A673 (cell line): ENCODE data around the gene RAPGEF2. TPM values are rescaled to one million over a fixed set of nuclear protein-coding genes. Genes with fewer than 3 reads are reported as not detected.
A peak's percentile ranks its signal among the peaks of the same experiment; 100 is the strongest.

Experiments used
- BruUV-seq: library from RNA; stranded (reverse); fragments of 400-500 nt; replicated peaks from 2 replicates; lab custom pipeline; 2021; lab: Mats Ljungman, UMichigan
- CTCF ChIA-PET: fragments of 300-600 bp; sonication (Branson Sonifier 250); formaldehyde crosslinking; loops from one replicate; lab custom pipeline; 2022; ENCODE audit warnings: antibody characterized with exemption; lab: Charles Lee
- POLR2A ChIA-PET: fragments of 300-600 bp; sonication (Branson Sonifier 250); formaldehyde crosslinking; loops from one replicate; lab custom pipeline; 2022; ENCODE audit warnings: antibody characterized with exemption; ENCODE audit not compliant: low non-redundant PET; lab: Charles Lee
- DNase-seq: peaks from one replicate; pipeline ENCODE4 v3.0.0-alpha.2; 2015; ENCODE audit warnings: low spot score
- H3K27ac ChIP-seq: fragments of 200-600 bp; sonication (generic); 2 replicates; pipeline ENCODE4 v1.5.1; 2016; ENCODE audit warnings: mixed run types, low read depth, mild to moderate bottlenecking, mixed read lengths, antibody characterized with exemption, low read length; ENCODE audit not compliant: poor library complexity, severe bottlenecking
- H3K27me3 ChIP-seq: fragments of 200-600 bp; sonication (generic); replicated peaks from 2 replicates; pipeline ENCODE4 v1.6.1; 2017; ENCODE audit warnings: mixed run types, low read depth, mild to moderate bottlenecking, mixed read lengths, antibody characterized with exemption, low read length; ENCODE audit not compliant: insufficient read depth, poor library complexity
- H3K36me3 ChIP-seq: fragments of 200-600 bp; sonication (generic); 2 replicates; pipeline ENCODE4 v1.6.1; 2016; ENCODE audit warnings: mixed run types, mild to moderate bottlenecking, mixed read lengths, antibody characterized with exemption, low read length; ENCODE audit not compliant: insufficient read depth, poor library complexity, severe bottlenecking
- H3K4me1 ChIP-seq: fragments of 200-600 bp; sonication (generic); 2 replicates; pipeline ENCODE4 v1.6.1; 2017; ENCODE audit warnings: mixed run types, mild to moderate bottlenecking, mixed read lengths, antibody characterized with exemption, low read length; ENCODE audit not compliant: insufficient read depth, poor library complexity, severe bottlenecking
- H3K4me3 ChIP-seq: fragments of 200-600 bp; sonication (generic); 2 replicates; pipeline ENCODE4 v1.5.1; 2016; ENCODE audit warnings: low read depth, mixed run types, mild to moderate bottlenecking, mixed read lengths, low read length; ENCODE audit not compliant: poor library complexity, severe bottlenecking
- H3K9me3 ChIP-seq: fragments of 200-600 bp; sonication (generic); 2 replicates; pipeline ENCODE4 v1.6.1; 2016; ENCODE audit warnings: mixed run types, low read depth, mild to moderate bottlenecking, mixed read lengths, antibody characterized with exemption, low read length; ENCODE audit not compliant: poor library complexity, severe bottlenecking
- EZH2 ChIP-seq: fragments of 200-600 bp; sonication (generic); IDR thresholded peaks from 2 replicates; pipeline ENCODE4 v1.6.1; 2017; ENCODE audit warnings: borderline replicate concordance, low read depth, mild to moderate bottlenecking, mixed read lengths, antibody characterized with exemption, low read length; ENCODE audit not compliant: poor library complexity, severe bottlenecking
- intact Hi-C: fragments of 100-400 bp; cut with micrococcal nuclease; formaldehyde crosslinking; loops from one replicate; pipeline ENCODE4 v1.10.0; 2022; ENCODE audit not compliant: unreplicated experiment
- total RNA-seq: library from RNA; stranded (reverse); gene quantifications from 2 replicates; pipeline ENCODE4 v1.2.3, GENCODE V29; 2021
- TF ChIP-seq, protein P1 (sequence below): fragments of 300-800, 200-600 bp; sonication (generic); conservative IDR thresholded peaks from 2 replicates; pipeline ENCODE4 v1.5.1; 2017; ENCODE audit warnings: low read depth, mild to moderate bottlenecking, antibody characterized with exemption, low read length, moderate library complexity, mixed read lengths

RAPGEF2 gene
- total RNA-seq, 1 experiment from 2014 or later: 31.9 TPM

DNA sequence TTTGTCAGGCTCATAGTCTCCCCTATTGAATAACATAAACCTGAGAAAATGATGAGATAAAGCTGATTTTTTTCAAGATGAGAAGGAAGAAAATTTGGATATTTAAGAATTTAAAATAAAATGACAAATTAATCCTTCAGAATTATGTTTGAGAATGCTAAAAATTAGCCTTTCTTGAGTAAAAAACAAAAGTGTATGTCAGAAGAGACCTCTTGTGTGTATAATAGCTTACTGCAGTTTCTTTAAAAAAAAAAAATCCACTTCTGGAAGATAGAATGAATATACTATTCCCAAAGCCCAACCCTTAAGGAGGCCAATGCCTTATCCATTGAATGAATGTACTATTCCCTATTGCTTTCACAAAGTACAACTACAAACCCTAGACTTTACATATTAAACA, 281.8 kb downstream of the RAPGEF2 start:
- CTCF ChIA-PET: interaction anchor here (0.6 kb wide), 1 partner anchor 963 kb away, joined by 3 read pairs; no protein-coding TSS in a partner anchor
- Histone ChIP-seq H3K27ac (no peak overlapping the region), H3K4me1 (peaks cover 26% of the 10 kb centered on the region), H3K4me3 (no peak overlapping the region), H3K27me3 (no peaks in the 10 kb centered on the region), H3K9me3 (peaks cover 7% of the 10 kb centered on the region), H3K36me3 (no peaks in the 10 kb centered on the region)
- intact Hi-C loops: no loop called here
- DNase-seq: peak; percentile 38
- no peak for TF ChIP-seq EZH2
- TF ChIP-seq, protein P1, sequence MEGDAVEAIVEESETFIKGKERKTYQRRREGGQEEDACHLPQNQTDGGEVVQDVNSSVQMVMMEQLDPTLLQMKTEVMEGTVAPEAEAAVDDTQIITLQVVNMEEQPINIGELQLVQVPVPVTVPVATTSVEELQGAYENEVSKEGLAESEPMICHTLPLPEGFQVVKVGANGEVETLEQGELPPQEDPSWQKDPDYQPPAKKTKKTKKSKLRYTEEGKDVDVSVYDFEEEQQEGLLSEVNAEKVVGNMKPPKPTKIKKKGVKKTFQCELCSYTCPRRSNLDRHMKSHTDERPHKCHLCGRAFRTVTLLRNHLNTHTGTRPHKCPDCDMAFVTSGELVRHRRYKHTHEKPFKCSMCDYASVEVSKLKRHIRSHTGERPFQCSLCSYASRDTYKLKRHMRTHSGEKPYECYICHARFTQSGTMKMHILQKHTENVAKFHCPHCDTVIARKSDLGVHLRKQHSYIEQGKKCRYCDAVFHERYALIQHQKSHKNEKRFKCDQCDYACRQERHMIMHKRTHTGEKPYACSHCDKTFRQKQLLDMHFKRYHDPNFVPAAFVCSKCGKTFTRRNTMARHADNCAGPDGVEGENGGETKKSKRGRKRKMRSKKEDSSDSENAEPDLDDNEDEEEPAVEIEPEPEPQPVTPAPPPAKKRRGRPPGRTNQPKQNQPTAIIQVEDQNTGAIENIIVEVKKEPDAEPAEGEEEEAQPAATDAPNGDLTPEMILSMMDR: peak; percentile 48
- POLR2A ChIA-PET: no interaction called here
- BruUV-seq: no TSS peak

DNA sequence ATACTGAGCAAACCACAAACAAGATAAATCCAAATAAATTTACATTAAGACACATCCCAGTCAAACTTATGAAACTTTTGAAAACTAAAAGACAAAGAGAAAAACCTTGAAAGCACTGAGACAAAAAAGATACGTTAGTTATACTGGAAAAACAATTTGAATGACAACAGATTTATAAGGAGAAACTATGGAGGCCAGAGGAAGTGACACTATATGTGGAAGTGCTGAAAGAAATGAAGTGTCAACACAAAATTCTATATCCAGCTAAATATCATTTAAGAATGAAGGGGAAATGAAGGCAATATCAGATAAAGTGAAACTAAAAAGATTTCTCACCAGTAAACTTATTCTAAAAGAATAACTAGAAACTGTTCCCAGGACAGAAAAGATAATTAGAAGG, 283.7 kb downstream of the RAPGEF2 start:
- no peak for DNase-seq
- Histone ChIP-seq H3K4me3 (no peak overlapping the region), H3K9me3 (peaks cover 7% of the 10 kb centered on the region), H3K27me3 (no peaks in the 10 kb centered on the region), H3K4me1 (peaks cover 26% of the 10 kb centered on the region), H3K36me3 (no peaks in the 10 kb centered on the region), H3K27ac (no peak overlapping the region)
- POLR2A ChIA-PET: interaction anchor here (0.6 kb wide), 1 partner anchor 92 kb away, joined by 4 read pairs; no protein-coding TSS in a partner anchor
- TF ChIP-seq EZH2: no peak
- TF ChIP-seq, protein P1: no peak
- CTCF ChIA-PET: no interaction called here
- intact Hi-C loops: no loop called here
- no TSS peak for BruUV-seq

DNA sequence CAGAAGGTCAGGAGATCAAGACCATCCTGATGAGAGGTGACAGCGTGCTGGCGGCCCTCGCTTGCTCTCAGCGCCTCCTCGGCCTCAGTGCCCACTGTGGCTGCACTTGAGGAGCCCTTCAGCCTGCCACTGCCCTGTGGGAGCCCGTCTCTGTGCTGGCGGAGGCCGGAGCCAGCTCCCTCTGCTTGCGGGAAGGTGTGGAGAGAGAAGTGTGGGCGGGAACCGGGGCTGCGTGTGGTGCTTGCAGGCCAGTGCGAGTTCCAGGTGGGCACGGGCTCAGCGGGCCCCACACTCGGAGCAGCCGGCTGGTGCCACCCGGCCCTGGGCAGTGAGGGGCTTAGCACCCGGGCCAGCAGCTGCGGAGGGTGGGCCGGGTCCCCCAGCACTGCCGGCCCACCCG, 286.9 kb downstream of the RAPGEF2 start:
- Histone ChIP-seq H3K27ac (no peak overlapping the region), H3K36me3 (no peaks in the 10 kb centered on the region), H3K4me1 (no peaks in the 10 kb centered on the region), H3K27me3 (no peaks in the 10 kb centered on the region), H3K9me3 (peaks cover 7% of the 10 kb centered on the region), H3K4me3 (no peak overlapping the region)
- no peak for DNase-seq
- TF ChIP-seq, protein P1: no peak
- TF ChIP-seq EZH2: no peak
- ChIA-PET POLR2A (no interaction called here), CTCF (no interaction called here)
- intact Hi-C loops: no loop called here
- BruUV-seq: no TSS peak
